NCI-H526 (cell line): ENCODE results near the gene SMIM29.
"Not testable (repeated sequence)": the region's sequence is repeated elsewhere in the genome, so short reads cannot be mapped to it uniquely, and the experiment has no call there.

Experiments
- DNase-seq, 2 experiments: peaks; one replicate each; lab custom pipeline; 2025; lab: John Stamatoyannopoulos, UW

SMIM29 gene

DNA sequence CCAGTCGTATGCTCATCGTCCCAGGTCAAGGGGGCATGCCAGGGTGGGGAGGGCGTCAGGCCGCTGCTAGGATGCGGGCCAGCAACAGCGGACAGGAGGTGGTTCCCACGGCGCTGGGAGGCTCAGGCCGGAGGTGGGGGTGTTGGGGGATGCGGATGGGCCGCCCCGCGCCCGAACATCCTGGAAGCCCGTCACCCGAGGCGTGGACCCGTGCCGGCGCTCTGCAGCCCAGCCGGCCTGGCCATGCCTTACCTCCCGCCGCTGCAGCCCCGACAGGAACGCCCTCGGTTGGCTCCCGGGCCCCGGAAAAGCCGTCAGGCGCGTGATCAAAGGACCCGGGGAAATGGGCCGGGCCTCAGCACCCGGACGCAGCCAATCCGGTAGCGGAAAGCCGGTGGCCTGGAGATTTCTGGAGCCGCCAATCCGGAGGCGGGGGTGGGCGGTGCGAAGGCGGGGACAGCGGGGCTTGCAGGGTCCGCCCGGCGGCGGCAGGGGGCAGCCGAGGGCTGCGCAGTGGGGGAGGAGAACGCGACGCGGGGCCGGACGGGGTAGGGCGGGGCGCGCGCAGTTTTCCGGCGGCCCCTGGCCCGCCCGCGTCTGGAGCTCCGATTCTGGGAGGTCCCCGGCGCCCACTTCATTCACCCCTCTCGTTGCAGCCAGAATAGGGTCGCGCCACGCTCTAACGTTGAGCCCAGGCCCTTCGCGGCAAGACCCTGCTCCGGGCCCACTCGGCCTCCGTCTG lies at the start of gene SMIM29:
Gene SMIM29 (minus strand): TSS at position 280 of the 742 bp plus-strand sequence. CDS start 1,215 bp downstream, outside the sequence.
- peak; percentile 77 to 97 for DNase-seq

DNA sequence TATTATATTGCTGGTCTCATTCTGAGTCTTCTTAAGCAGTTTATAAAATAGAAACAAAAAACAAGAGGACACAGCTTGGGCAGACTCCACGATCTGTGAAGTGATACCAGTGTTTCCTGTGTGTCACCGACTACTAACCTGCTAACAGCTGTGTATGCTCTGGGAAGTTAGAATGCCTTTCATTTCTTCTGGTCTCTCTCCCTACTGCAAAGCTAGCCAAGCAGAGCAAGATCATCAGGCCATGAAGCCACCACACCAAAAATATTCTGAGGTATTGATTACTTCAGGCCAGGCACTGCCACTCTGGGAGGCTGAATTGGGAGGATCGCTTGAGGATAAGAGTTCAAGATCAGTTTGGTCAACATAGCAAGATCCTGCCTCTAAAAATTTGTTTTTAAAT lies 46.9 kb upstream of the SMIM29 start:
- no peak for DNase-seq

DNA sequence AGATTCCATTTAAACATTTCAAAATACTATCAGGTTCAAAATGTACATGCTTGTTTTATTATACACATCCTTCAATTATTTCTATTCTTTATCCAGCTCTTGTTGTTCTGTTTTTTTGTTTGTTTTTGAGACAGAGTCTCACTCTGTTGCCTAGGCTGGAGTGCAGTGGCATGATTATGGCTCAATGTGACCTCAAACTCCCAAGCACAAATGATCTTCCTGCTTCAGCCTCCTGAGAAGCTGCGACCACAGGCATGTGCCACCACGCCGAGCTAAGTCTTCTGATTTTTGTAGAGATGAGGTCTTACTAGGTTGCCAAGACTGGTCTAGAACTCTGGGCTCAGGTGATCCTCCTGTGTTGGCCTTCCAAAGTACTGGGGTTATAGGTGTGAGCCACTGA lies 44.1 kb upstream of the SMIM29 start:
- DNase-seq: no peak

DNA sequence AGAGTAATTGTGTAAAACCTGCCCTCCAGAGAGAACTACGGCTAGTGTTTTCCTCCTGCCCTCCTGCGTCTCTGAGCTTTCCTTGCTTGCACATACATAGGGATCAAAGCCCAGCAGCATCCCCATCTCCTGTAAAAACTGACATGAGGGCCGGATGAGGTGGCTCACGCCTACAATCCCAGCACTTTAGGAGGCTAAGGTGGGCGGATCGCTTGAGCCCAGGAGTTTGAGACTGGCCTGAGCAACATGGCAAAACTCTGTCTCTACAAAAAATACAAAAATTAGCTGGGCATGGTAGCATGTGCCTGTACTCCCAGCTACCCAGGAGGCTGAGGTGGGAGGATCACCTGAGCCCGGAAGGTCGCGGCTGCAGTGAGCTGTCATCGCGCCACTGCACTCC lies 40.3 kb upstream of the SMIM29 start:
- DNase-seq: no peak

DNA sequence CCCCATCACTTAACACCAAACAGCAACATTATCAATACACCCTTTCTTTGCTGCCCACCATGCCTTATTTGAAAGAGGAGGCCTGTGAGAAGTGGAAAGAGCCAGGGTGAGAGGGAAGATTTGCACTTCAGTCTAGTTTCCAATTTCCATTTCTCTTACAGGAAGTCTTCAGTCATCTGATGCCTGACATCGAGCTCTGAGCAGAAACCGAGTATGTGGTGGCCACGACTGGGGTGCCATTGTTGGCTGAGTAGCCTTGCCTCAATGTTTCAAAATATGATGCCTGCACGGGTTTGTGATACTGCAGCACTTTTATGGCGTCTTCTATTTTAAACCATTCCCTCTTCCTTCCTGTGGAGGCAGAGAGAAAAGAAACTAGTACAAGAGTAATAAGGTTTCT lies 39.8 kb upstream of the SMIM29 start:
- DNase-seq: no peak

DNA sequence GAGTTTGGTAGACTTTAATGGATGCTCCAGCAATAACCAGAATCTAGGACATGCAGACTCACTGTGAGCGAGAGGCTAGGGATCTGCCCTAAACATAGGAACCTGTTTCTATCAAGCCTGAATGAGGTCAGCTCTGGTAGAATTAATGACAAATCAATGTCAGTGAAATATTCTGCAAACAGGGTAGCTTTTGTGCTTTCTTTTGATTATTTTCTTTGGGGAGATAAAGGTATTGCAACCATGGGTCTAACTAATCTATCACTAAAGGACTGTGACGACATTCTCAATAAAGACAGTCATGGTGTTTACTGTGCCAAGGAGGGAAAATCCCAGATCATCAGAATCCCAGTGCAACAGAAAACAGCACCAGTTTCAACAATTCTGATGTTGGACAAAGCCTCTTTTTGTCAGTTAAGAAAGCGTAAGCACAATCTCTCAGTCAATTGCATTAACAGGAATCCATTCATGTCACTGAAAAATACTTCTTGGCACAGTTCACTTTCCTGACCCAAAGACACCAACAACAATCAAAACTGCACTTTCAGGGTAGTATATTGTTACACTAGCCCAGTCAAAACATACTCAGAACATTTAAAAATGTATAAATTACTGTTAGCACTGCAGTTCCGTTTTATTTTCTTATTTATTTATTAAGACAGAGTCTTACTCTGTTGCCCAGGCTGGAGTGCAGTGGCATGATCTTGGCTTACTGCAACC lies 36.8 kb upstream of the SMIM29 start:
- DNase-seq: no peak

DNA sequence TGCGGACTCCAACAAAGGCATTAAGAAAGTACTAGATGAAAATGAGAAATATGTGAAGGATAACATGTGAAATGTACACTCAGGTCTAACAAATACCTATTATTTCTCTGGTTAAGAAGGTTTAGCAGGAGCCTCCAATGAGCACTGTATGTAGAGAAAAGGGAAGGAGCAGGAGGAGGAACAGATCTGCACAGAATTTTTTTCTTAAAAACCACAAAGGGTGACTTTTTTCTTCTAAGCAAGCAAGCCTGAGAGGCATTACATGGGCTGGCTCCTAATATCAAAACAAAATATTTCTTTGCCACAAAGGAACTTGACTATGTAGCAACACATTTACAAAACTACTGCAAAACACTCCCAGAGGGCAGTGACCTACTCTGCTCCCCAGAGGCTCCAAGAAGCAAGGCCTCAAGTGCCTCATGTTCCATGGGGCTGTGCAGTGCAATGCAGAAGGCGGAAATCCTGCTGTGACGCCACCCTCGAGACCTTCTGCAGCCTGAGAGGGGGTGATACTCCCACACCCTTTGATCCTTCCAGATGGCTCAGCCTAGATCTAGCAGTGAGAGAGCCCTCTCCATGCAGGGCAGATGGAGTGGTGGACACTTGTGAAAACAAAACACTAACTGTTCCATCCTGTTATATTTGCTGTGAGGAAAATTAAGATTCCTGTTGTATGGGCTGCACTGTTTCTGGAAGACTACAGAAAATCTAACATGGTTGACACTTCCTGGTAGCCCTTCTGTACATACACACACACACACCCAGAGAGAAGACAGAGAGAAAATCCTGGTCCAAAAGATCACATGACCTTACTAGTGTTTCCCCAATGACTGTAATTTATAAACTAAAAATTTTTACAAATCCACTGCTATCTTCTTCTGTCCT lies 36.0 kb upstream of the SMIM29 start:
- no peak for DNase-seq

DNA sequence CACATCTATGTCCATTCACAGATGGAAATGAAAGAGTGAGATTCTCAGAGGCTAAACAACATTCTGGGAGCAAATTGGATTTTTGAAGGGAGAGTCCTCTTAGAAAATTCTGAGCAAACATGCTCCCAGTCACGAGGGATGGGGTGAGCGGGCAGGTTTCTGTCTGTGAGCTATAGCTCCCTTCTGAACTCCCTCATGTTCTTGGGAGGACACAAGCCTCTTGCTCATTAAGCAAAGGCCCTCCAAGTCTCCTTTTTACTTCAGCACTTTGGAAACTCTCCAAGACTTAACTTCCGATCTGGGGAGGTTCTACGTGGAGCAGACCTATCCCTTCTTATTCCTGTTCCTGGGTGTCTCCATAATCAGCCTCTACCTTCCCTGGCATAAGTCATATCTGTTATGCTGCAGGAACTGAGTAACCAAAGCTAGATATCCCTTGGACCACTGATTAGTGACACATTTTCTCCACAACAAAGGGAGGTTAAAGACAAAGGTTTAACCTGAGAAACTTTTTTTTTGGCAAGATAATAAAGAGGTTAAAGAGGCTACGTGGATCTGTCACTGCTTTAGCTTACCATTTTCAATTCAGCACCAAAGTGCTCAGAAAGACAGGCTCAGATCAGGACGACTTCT lies 33.0 kb upstream of the SMIM29 start:
- DNase-seq: no peak

DNA sequence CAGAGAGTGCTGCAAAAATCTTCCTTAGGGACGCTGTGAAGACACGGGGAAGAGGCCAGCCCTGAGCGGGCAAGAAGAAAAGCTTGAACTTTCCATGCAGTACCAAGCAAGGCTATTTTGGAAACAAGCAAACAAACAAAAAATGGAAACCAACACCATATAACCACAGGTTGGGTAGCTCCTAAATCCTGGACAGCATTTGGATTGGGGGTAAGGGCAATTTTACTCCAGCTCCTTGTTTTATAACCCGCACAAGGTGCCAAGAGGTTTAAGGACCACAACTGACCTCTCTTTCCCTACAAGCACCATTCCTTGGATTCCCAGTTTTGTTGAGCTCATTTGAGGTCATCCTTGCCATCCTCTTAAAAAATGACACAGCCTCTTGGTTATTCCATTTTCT lies 31.4 kb upstream of the SMIM29 start:
- DNase-seq: no peak

DNA sequence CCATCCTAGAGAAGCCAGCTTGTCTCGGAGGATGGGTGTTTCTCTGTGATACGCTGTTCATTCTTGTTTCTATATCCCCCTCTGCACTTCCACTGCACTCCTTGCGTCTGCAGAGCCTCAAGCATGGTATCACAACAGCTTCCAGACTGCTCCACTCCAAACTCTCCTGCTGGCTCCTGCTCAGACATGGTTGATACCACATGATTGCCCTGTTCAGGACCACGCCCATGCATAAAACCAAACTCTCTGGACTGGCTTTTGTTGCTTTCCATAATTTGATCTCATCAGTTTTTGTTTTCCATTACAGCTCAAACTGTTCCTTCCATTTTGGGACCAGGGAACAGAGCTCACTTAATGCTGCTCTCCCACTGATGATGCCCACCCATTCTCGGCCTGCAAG lies 30.0 kb upstream of the SMIM29 start:
- DNase-seq: no peak

DNA sequence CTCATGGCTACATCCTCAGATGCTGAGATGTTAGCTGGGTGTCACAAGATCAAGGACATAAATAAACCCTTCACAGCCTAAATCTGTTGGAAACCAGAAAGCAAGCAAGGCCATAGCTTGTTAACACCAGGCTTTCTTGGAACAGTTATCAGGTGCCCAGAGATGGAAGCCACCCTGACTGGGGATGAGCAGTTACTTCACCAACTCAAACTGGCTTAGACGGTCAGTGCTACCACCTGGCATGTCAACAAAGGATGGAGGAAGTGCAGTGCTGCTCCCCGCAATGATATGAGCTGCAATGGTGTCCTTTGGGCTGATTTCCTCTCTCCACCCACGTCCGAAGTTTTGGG lies 28.9 kb upstream of the SMIM29 start:
- DNase-seq: no peak

DNA sequence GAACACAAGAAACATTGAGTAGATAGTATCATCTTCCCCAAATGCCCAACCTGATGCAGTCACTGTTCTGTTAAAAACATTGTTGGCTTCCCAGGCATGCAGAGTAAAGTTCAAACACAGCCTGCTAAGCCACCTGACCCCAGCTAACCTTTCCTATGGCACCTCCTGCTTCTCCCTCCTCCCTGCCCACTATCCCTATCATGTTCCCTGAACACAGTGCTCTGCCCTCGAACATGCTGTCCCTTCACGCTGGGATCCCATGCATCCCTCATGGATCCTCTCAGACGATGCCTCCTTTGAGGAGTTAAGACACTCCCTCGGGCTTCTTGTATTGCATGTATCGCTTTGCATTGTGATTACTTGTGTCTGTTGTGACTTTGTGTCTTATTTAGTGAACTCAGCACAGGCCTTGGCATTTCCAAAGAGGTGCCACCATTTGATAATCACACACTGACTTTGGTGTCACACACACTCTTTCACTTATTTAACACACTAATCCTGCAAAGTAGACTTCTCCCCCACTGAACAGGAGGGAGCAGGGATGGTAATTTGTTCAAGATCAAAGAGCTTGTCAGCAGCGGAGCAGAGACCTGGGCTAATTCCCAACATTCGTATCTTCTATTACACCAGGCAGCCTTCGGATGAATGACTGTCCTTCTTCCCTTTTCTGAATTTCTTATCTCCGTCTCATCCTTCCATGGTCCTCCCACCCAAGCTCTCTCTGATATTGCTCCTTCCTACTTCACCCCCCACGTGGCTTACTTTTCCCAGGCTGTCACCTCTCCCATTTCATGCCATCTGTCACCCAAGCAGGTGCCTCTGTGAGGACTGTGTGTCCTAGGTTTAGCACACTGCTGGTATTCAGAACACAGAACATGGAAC lies 28.3 kb upstream of the SMIM29 start:
- no peak for DNase-seq

DNA sequence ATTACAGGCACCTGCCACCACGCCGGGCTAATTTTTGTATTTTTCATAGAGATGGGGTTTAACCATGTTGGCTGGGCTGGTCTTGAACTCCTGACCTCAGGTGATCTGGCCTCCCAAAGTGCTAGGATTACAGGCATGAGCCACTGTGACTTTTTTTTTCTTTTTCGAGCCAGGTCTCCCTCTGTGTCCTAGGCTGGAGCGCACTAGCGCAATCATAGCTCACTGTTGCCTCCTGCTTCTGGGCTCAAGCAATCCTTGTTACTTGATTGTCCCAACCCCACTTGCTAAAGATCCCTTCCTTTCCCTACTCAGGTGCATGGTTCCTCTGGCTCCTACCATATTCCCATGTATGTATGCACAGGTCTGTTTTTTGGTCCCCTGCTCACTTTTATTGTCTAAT lies 27.4 kb upstream of the SMIM29 start:
- DNase-seq: no peak

DNA sequence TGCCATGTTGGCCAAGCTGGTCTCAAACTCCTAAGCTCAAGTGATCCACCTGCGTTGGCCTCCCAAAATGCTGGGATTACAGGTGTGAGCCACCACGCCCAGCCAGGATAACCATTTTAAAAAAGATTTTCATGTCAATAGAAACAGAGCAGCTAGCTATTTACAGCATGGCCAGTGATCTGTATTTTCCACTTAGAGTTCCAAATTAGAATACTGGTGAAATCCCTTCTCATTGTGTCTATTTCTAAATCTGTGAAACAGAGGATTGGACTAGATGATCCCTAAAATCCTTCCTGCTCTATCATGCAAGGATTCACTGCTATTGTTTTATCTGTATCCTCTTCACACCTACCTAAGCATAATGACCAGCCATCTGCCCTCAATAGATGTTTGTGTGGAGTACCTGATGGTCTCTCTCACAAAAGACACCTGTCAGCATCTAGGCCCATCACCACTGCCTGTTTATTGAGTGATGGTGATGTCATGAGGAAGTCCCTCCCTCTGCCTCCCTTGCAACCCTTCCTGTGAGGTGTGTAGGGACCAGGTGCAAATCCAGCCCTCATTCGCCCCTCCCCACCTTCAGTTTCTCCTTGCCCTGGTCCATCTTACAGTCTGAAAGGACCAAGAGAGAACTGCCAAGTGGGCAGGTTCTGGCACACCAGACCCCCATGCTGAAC lies 26.5 kb upstream of the SMIM29 start:
- DNase-seq: no peak

DNA sequence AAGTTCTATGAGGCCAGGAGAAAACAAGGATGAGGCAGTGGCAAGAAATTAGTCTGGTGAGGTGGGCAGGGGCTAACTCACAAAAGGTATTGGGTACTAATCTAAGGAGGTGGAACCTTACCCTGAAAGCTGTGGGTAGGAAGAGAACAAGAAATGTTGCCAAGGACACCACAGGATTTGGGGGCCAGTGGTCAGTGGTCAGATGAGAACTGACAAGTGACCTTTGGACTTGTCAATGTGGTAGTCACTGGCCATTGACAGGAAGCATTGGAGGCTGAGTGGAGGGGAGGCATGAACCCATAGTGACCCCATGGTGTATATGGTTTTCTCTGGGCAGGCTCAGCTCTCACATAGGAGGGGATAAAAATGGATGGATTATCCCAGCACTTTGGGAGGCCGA lies 25.3 kb upstream of the SMIM29 start:
- no peak for DNase-seq

DNA sequence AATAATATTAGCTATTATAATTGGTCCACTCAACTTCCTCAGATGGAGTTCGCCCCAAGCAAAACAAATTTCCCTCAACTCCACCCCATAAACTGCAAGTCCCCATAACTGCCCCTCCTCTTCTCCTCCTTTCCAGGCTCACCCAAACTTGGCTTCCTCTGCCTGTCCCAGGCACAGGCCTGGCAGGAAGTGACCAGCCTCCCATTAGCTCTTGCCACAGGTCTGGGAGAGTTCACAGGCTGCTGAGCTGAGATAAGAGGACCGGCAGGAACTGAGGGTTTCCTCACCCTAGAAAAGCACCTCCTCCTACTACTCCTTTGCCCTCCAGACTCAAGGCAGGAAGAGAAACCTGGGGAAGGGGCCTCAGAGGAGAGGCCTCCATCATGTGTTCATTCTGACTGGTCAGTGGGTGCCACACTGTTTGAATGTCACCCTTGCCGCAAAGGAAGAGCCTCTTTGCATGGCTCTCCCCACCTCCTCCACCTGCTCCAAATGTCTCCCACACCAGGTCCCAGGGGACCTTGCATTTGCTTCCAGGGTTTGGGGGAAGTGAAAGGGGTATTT lies 24.5 kb upstream of the SMIM29 start:
- DNase-seq: peak in 1 of 2 experiments; percentile 53

DNA sequence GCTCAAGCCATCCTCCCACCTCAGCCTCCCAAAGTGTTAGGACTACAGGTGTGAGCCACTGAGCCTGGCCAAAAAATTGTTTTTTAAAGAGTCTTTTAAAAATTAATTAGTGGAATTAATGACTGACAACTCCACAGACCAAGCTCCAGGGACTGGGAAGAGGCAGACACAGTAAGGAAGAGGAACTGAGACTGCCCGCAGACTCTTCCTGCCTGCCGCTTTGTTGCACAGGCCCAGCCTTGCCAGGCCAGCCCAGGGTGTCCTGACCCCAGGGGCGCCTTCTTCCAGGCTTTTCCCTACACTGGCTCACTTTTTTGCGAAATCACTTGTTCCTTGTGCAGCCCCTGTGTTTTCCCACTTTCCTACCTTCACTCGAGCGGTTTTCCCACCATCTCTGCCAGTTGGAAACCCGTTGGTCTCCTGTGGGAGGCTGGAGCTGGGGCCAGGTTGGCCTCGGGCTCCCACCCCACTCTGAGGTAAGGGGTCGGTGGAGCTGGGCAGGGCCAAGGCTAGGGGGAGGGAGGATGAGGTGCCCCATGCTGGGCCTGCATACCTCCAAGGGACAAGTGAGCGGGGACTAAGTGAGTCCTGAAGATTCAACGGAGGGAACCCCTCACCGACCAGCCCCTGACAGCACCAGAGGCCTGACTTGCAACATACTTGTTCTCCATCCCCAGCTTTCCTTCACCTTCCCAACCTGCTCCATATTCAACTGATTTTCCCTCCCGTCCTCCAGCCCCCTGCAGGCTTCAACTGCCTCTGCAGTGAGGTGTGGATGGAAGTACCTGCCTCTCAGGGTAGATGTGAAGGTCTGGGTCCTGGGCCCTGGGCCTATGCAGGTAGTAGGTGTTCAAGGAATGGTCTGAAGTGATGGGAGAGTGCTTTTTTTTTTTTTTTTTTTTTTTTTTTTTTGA lies 23.5 kb upstream of the SMIM29 start:
- no peak for DNase-seq

DNA sequence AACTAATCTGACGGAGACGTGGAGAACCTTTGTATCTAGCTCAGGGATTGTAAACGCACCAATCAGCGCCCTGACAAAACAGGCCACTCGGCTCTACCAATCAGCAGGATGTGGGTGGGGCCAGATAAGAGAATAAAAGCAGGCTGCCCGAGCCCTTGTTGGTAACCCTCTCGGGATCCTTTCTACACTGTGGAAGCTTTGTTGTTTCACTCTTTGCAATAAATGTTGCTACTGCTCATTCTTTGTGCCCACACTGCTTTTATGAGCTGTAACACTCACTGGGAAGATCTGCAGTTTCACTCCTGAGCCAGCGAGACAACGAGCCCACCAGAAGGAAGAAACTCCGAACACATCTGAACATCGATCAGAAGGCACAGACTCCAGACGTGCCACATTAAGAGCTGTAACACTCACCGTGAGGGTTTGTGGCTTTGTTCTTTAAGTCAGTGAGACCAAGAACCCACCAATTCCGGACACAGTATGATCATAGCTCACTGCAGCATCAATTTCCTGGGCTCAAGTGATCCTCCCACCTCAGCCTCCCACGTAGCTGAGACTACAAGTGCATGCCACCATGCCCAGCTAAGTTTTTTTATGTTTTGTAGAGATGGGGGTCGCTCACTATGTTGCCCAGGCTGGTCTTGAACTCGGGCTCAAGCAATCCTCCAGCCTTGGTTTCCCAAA lies 21.0 kb upstream of the SMIM29 start:
- not testable (repeated sequence) for DNase-seq

DNA sequence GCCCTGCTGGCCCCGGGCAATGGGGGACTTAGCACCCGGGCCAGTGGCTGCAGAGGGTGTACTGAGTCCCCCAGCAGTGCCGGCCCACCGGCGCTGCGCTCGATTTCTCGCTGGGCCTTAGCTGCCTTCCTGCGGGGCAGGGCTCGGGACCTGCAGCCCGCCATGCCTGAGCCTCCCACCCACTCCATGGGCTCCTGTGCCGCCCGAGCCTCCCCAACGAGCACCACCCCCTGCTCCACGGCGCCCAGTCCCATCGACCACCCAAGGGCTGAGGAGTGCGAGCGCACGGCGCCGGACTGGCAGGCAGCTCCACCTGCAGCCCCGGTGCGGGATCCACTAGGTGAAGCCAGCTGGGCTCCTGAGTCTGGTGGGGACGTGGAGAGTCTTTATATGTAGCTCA lies 20.3 kb upstream of the SMIM29 start:
- DNase-seq: not testable (repeated sequence)
